Measurements from ENCODE around the gene ARHGAP26. TPM values are rescaled to one million over a fixed set of nuclear protein-coding genes. Genes with fewer than 3 reads are reported as not detected.
A peak's percentile ranks its signal among the peaks of the same experiment; 100 is the strongest.

The ARHGAP26 gene
- total RNA-seq, 4 donors from 2014 or later, result 11.0 to 23.3 (median 14.3) TPM

DNA sequence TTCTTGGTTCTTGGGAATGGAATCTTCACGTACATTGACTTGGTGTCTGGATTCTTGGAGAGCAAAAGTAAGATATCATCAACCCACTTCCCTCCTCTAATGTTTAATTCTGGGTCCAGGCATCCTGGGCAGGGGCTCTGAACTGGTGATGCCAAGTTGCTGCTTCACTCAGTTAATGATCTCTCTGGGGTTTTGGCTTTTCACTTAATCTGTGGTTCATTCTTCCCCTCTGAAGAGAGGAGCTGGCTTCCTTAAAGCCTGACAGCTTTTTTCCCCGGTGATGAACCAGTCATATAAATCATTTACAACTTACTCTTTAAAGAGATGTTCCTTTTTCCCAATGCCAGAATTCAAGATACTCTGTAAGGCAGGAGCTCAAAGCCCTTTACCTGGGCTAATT lies 65.9 kb downstream of the ARHGAP26 start:
- WGBS, 2 donors, result 79 to 81% methylated on average over 2 of the region's 2 CpGs
- DNase-seq (ENCODE audit: low spot score in 2 of 2), result no peak
- TF ChIP-seq CTCF (IDR thresholded peaks at IDR 0.05) (no peak), POLR2A (IDR thresholded peaks at IDR 0.05) (no peak)
- intact Hi-C loops (cut with DNase I; ENCODE audit: low total_unique reads), result no loop called here
- no peak overlapping the region for H3K4me3 ChIP-seq (ENCODE audit: low read depth, poor library complexity, severe bottlenecking)

- 76 to 82% methylated on average over 8 of the region's 8 CpGs for WGBS, 2 donors
- DNase-seq (ENCODE audit: low spot score in 2 of 2), result no peak
- intact Hi-C loops (cut with DNase I; ENCODE audit: low total_unique reads), result no loop called here
- H3K4me3 ChIP-seq (ENCODE audit: low read depth, poor library complexity, severe bottlenecking), result no peak overlapping the region
- no peak for TF ChIP-seq CTCF (IDR thresholded peaks at IDR 0.05)
- TF ChIP-seq POLR2A (IDR thresholded peaks at IDR 0.05), result no peak
These were observed 67.0 kb downstream of the ARHGAP26 start for GRCh38 chr5:142837081-142837725.

GRCh38 chr5:142838845-142839244 lies 68.7 kb downstream of the ARHGAP26 start:
- intact Hi-C loops (cut with DNase I; ENCODE audit: low total_unique reads), result no loop called here
- no peak overlapping the region for H3K4me3 ChIP-seq (ENCODE audit: low read depth, poor library complexity, severe bottlenecking)
- DNase-seq (ENCODE audit: low spot score in 2 of 2), result no peak
- WGBS, 2 donors, result 71 to 76% methylated on average over 5 of the region's 5 CpGs
- TF ChIP-seq POLR2A (IDR thresholded peaks at IDR 0.05) (no peak), CTCF (IDR thresholded peaks at IDR 0.05) (no peak)

GRCh38 chr5:142839711-142840346 lies 69.7 kb downstream of the ARHGAP26 start:
- intact Hi-C loops (cut with DNase I; ENCODE audit: low total_unique reads), result loop anchor here (10.0 kb wide), 1 partner anchor 1775 kb away; no protein-coding TSS in a partner anchor
- WGBS, 2 donors, result 46 to 55% methylated on average over 6 of the region's 6 CpGs
- peak; percentile 75 to 88 for DNase-seq (ENCODE audit: low spot score in 2 of 2)
- no peak for TF ChIP-seq POLR2A (IDR thresholded peaks at IDR 0.05)
- no peak for TF ChIP-seq CTCF (IDR thresholded peaks at IDR 0.05)
- no peak overlapping the region for H3K4me3 ChIP-seq (ENCODE audit: low read depth, poor library complexity, severe bottlenecking)

DNA sequence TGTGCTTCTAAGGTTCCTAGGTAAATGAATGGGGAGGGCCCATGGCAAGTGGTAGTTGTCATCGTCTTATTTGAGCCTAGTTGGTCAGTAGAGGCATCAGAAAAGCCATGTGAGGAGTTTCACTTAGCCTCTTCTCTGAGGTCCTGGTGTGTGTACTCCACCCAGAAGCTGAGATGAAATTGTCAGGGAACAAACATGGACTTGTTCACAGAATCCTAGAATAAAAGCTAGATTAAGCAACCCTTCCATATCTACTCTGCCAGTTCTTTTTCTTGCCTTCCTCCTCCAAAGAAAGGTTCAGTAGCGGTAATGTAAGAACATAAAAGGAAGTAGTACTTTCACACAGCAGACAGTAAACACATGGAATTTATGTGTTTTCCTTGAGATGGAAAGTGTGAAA lies 70.4 kb downstream of the ARHGAP26 start:
- no peak for DNase-seq (ENCODE audit: low spot score in 2 of 2)
- 73 to 75% methylated on average over 2 of the region's 2 CpGs for WGBS, 2 donors
- no peak overlapping the region for H3K4me3 ChIP-seq (ENCODE audit: low read depth, poor library complexity, severe bottlenecking)
- TF ChIP-seq CTCF (IDR thresholded peaks at IDR 0.05) (no peak), POLR2A (IDR thresholded peaks at IDR 0.05) (no peak)
- intact Hi-C loops (cut with DNase I; ENCODE audit: low total_unique reads), result loop anchor here (10.0 kb wide), 1 partner anchor 1776 kb away; no protein-coding TSS in a partner anchor

All from lower leg skin (tissue), 4 donors.